ENCODE results near the gene C20orf144. TPM values are rescaled to one million over a fixed set of nuclear protein-coding genes. Genes with fewer than 3 reads are reported as not detected.

Gene C20orf144
- total and polyA plus RNA-seq, 9 of the 15 experiments (the other 6 are each of a cell fraction or from before 2014, with no cell fraction given), result 0.04 to 0.23 (median 0.11) TPM; not detected in 2

DNA sequence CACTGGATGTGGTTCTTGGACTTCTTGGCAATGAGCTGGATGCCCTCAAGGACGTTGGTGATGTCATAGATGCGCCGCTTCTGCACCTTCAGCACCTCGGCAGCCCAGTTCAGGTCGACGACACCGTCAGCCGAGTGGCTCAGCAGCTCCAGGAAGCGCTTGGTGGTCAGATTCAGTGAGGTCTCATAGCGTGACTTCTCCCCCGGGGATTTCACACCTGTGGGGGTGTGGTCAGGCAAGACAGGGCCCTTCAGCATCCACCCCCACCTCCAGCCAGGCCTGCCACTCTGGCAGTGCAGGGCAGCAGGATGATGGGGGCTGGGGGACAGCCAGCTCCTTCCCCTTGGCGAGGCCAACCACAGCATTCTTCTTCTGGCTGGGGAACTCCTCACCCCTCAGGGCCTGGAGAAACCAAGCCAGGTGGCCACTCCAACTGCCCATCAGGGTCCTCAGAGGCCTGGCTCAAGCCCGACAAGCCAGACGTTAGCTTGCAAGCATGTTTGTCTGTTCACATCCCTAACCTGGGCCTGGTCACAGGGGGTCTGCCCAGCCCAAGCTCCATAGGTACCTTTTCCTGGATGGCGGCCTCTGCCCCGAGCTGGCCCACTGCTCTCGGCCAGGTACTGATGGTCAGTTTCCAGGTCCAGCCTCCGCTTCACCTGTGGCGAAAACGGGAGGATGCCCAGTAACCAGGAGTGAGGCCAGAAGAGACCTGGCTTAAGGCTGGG is 17.8 kb downstream of the C20orf144 start (continued):
- TF ChIP-seq, protein P1, sequence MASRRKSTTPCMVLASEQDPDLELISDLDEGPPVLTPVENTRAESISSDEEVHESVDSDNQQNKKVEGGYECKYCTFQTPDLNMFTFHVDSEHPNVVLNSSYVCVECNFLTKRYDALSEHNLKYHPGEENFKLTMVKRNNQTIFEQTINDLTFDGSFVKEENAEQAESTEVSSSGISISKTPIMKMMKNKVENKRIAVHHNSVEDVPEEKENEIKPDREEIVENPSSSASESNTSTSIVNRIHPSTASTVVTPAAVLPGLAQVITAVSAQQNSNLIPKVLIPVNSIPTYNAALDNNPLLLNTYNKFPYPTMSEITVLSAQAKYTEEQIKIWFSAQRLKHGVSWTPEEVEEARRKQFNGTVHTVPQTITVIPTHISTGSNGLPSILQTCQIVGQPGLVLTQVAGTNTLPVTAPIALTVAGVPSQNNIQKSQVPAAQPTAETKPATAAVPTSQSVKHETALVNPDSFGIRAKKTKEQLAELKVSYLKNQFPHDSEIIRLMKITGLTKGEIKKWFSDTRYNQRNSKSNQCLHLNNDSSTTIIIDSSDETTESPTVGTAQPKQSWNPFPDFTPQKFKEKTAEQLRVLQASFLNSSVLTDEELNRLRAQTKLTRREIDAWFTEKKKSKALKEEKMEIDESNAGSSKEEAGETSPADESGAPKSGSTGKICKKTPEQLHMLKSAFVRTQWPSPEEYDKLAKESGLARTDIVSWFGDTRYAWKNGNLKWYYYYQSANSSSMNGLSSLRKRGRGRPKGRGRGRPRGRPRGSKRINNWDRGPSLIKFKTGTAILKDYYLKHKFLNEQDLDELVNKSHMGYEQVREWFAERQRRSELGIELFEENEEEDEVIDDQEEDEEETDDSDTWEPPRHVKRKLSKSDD (conservative IDR thresholded peaks at IDR 0.05; ENCODE audit: low read length), result no peak
- TF ChIP-seq U2AF1 (optimal IDR thresholded peaks at IDR 0.05; ENCODE audit: low read depth, low read length) (no peak), ZNF274 (IDR thresholded peaks at IDR 0.05; ENCODE audit: borderline replicate concordance, low read depth, low read length) (peak; percentile 79; the same call in 1 of the 2 replicates), RBFOX2 (IDR thresholded peaks at IDR 0.05; ENCODE audit: low read depth, low read length) (peak; percentile 40; the same call in 1 of the 2 replicates), LEF1 (IDR thresholded peaks at IDR 0.05) (no peak), ZNF707 (CRISPR knock-in tag; conservative IDR thresholded peaks at IDR 0.05) (no peak), ESRRA (IDR thresholded peaks at IDR 0.05; ENCODE audit: borderline replicate concordance, low read depth) (no peak)

DNA sequence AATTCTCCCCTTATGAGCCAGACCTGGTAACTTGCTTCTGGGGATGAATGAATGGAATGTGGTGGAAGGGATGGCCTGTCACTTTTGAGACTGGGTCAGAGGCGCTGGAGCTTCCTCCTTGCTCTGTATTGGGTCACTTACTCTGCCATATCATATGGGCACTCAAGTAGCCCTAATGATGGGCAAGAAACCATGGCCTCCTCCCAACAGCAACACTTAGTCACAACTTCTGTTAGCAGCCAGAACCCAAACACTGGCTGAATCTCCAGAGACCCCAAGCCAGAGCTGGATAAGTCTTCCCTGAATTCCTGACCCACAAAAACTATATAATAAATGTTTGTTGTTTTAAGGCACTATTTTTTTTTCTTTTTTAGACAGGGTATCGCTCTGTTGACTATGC is 18.6 kb downstream of the C20orf144 start:
- H4K20me1 ChIP-seq (replicated peaks; ENCODE audit: control insufficient read depth, insufficient read depth, low read length), result peaks cover 28% of the 10 kb centered on the region; the same call in 1 of the 2 replicates
- no peaks in the 10 kb centered on the region for H3K9me3 ChIP-seq (replicated peaks; ENCODE audit: control insufficient read depth, insufficient read depth, low read depth, low read length)
- no peak overlapping the region for H3K4me2 ChIP-seq (ENCODE audit: insufficient read depth, low read length)
- H3K79me2 ChIP-seq (ENCODE audit: control insufficient read depth, insufficient read depth, low read length), result peaks cover 35% of the 10 kb centered on the region
- no peaks in the 10 kb centered on the region for H3K9me1 ChIP-seq (ENCODE audit: control insufficient read depth, insufficient read depth, low read length)
- BruUV-seq (replicated peaks), result no TSS peak
- 82% methylated on average over 2 of the region's 2 CpGs for WGBS (ENCODE audit: insufficient coverage, low coverage, missing lambda C conversion rate)
- no peak overlapping the region for H3K9ac ChIP-seq (ENCODE audit: insufficient read depth in 1 of 2, low read depth in 2 of 2, low read length in 2 of 2)
- H2AFZ ChIP-seq (ENCODE audit: low read depth, low read length), result no peak overlapping the region
- H3K27me3 ChIP-seq (ENCODE audit: control insufficient read depth in 2 of 2, insufficient read depth in 2 of 2, low read length in 2 of 2), result no peaks in the 10 kb centered on the region
- in situ Hi-C loops (cut with MboI), result no loop called here
- ATAC-seq, result no peak
- ChIA-PET CTCF (ENCODE audit: low intra/inter-chr PET ratio) (no interaction called here), POLR2A (interaction anchor here (0.7 to 2.2 kb wide), 7 partner anchors 8 to 525 kb away, joined by 3 to 11 read pairs (median 5); partner anchors contain the start of genes ACTL10 and ZNF341)
- no peak for DNase-seq (ENCODE audit: extremely low read depth in 1 of 4, low spot score in 3 of 4)
- intact Hi-C loops (cut with micrococcal nuclease), result no loop called here
- FAIRE-seq, result no peak
- H3K4me1 ChIP-seq (replicated peaks in 1 of 2; ENCODE audit: control insufficient read depth in 2 of 2, insufficient read depth in 2 of 2, low read length in 2 of 2), result peaks cover 9 to 45% of the 10 kb centered on the region in 2 experiments
- peaks cover 57% of the 10 kb centered on the region; the same call in 2 of the 3 replicates for H3K36me3 ChIP-seq (ENCODE audit: control insufficient read depth, insufficient read depth, low read length)
- H3K27ac ChIP-seq (ENCODE audit: extremely low read depth, low read depth, low read length), result no peak overlapping the region
- no peak overlapping the region for H3K4me3 ChIP-seq
- no peak for TF ChIP-seq L3MBTL2 (IDR thresholded peaks at IDR 0.05)
- TF ChIP-seq GABPB1 (CRISPR knock-in tag; IDR thresholded peaks at IDR 0.05), result no peak
- TF ChIP-seq ZNF224 (CRISPR knock-in tag; IDR thresholded peaks at IDR 0.05), result no peak
- no peak for TF ChIP-seq NUFIP1 (IDR thresholded peaks at IDR 0.05; ENCODE audit: partially characterized antibody)
- TF ChIP-seq, protein P2, sequence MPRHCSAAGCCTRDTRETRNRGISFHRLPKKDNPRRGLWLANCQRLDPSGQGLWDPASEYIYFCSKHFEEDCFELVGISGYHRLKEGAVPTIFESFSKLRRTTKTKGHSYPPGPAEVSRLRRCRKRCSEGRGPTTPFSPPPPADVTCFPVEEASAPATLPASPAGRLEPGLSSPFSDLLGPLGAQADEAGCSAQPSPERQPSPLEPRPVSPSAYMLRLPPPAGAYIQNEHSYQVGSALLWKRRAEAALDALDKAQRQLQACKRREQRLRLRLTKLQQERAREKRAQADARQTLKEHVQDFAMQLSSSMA (CRISPR knock-in tag; IDR thresholded peaks at IDR 0.05), result no peak
- TF ChIP-seq ZNF197 (CRISPR knock-in tag; IDR thresholded peaks at IDR 0.05; ENCODE audit: low read depth), result no peak
- no peak for TF ChIP-seq CHD1 (IDR thresholded peaks at IDR 0.05; ENCODE audit: low read length)
- no peak for TF ChIP-seq HNRNPH1 (optimal IDR thresholded peaks at IDR 0.05; ENCODE audit: low read depth, low read length)
- no peak for TF ChIP-seq EP300 (IDR thresholded peaks at IDR 0.05; ENCODE audit: low read length)
- TF ChIP-seq CBFB (CRISPR knock-in tag; IDR thresholded peaks at IDR 0.05), result no peak
- no peak for TF ChIP-seq ZKSCAN3 (CRISPR knock-in tag; IDR thresholded peaks at IDR 0.05)
- no peak for TF ChIP-seq HDAC8 (tag; IDR thresholded peaks at IDR 0.05)
- TF ChIP-seq HMG20A (CRISPR knock-in tag; conservative IDR thresholded peaks at IDR 0.05), result no peak

All from K562 (cell line).